ENCODE measurements around the gene NBEA. TPM values are rescaled to one million over a fixed set of nuclear protein-coding genes. Genes with fewer than 3 reads are reported as not detected.

The NBEA gene
- total RNA-seq, 2 experiments from 2014 or later: 3.5 to 3.8 TPM

GRCh38 chr13:35614666-35615065 lies 672.6 kb downstream of the NBEA start:
- no peak overlapping the region for H3K4me3 ChIP-seq (ENCODE audit: low read length)
- no peak overlapping the region for H3K27ac ChIP-seq (ENCODE audit: low read depth in 1 of 2, low read length in 2 of 2)
- ChIA-PET POLR2A (no interaction called here), CTCF (no interaction called here)
- H3K27me3 Mint-ChIP-seq: no peaks in the 10 kb centered on the region
- H3K4me3 Mint-ChIP-seq: no peak overlapping the region
- H3K36me3 Mint-ChIP-seq (ENCODE audit: low read depth): no peaks in the 10 kb centered on the region
- H3K9me3 ChIP-seq (ENCODE audit: control insufficient read depth in 1 of 2, insufficient read depth in 1 of 2, low read length in 2 of 2): peaks cover 0 to 3% of the 10 kb centered on the region in 2 experiments
- intact Hi-C loops (cut with DNase I, micrococcal nuclease): no loop called here
- ATAC-seq (ENCODE audit: poor library complexity) (no peak), DNase-seq (no peak)
- no peaks in the 10 kb centered on the region for H3K4me1 ChIP-seq (ENCODE audit: insufficient read depth, low read length)
- H3K36me3 ChIP-seq (ENCODE audit: insufficient read depth, low read length): no peaks in the 10 kb centered on the region
- no peaks in the 10 kb centered on the region for H3K27me3 ChIP-seq (ENCODE audit: control insufficient read depth in 1 of 2, insufficient read depth in 2 of 2, low read length in 2 of 2)
- H3K9me3 Mint-ChIP-seq: no peaks in the 10 kb centered on the region
- H3K27ac Mint-ChIP-seq: no peak overlapping the region
- no peaks in the 10 kb centered on the region for H3K4me1 Mint-ChIP-seq (ENCODE audit: low read depth)
- TF ChIP-seq CTCF (IDR thresholded peaks at IDR 0.05): no peak

- Histone ChIP-seq H3K27me3 (ENCODE audit: control insufficient read depth in 1 of 2, insufficient read depth in 2 of 2, low read length in 2 of 2) (no peaks in the 10 kb centered on the region), H3K36me3 (ENCODE audit: insufficient read depth, low read length) (no peaks in the 10 kb centered on the region), H3K4me1 (ENCODE audit: insufficient read depth, low read length) (no peaks in the 10 kb centered on the region), H3K9me3 (ENCODE audit: control insufficient read depth in 1 of 2, insufficient read depth in 1 of 2, low read length in 2 of 2) (no peaks in the 10 kb centered on the region), H3K27ac (ENCODE audit: low read depth in 1 of 2, low read length in 2 of 2) (no peak overlapping the region), H3K4me3 (ENCODE audit: low read length) (no peak overlapping the region)
- POLR2A ChIA-PET: no interaction called here
- CTCF ChIA-PET: no interaction called here
- Mint-ChIP-seq H3K4me1 (ENCODE audit: low read depth) (no peaks in the 10 kb centered on the region), H3K27ac (no peak overlapping the region), H3K27me3 (no peaks in the 10 kb centered on the region), H3K9me3 (no peaks in the 10 kb centered on the region), H3K4me3 (no peak overlapping the region), H3K36me3 (ENCODE audit: low read depth) (no peaks in the 10 kb centered on the region)
- intact Hi-C loops (cut with DNase I, micrococcal nuclease): no loop called here
- no peak for TF ChIP-seq CTCF (IDR thresholded peaks at IDR 0.05)
- ATAC-seq (ENCODE audit: poor library complexity) (no peak), DNase-seq (no peak)
These were observed 675.4 kb downstream of the NBEA start for GRCh38 chr13:35617420-35617819.

- DNase-seq (no peak), ATAC-seq (ENCODE audit: poor library complexity) (no peak)
- Mint-ChIP-seq H3K27ac (no peak overlapping the region), H3K4me3 (no peak overlapping the region), H3K36me3 (ENCODE audit: low read depth) (no peaks in the 10 kb centered on the region), H3K4me1 (ENCODE audit: low read depth) (no peaks in the 10 kb centered on the region), H3K9me3 (no peaks in the 10 kb centered on the region), H3K27me3 (no peaks in the 10 kb centered on the region)
- Histone ChIP-seq H3K36me3 (ENCODE audit: insufficient read depth, low read length) (no peaks in the 10 kb centered on the region), H3K27ac (ENCODE audit: low read depth in 1 of 2, low read length in 2 of 2) (no peak overlapping the region), H3K9me3 (ENCODE audit: control insufficient read depth in 1 of 2, insufficient read depth in 1 of 2, low read length in 2 of 2) (no peaks in the 10 kb centered on the region), H3K27me3 (ENCODE audit: control insufficient read depth in 1 of 2, insufficient read depth in 2 of 2, low read length in 2 of 2) (no peaks in the 10 kb centered on the region), H3K4me3 (ENCODE audit: low read length) (no peak overlapping the region), H3K4me1 (ENCODE audit: insufficient read depth, low read length) (no peaks in the 10 kb centered on the region)
- TF ChIP-seq CTCF (IDR thresholded peaks at IDR 0.05): no peak
- intact Hi-C loops (cut with DNase I, micrococcal nuclease): no loop called here
- ChIA-PET POLR2A (no interaction called here), CTCF (no interaction called here)
These were observed 676.6 kb downstream of the NBEA start for GRCh38 chr13:35618565-35619083.

Measured in CD4-positive, alpha-beta T cell (primary cell).